ENCODE data around the gene PGLYRP4. TPM values are rescaled to one million over a fixed set of nuclear protein-coding genes. Genes with fewer than 3 reads are reported as not detected.

Gene PGLYRP4
- total and polyA plus RNA-seq, 2 donors from 2014 or later = not detected

GRCh38 chr1:153395136-153395685 lies 46.6 kb upstream of the PGLYRP4 start:
- H3K27ac ChIP-seq (ENCODE audit: low read depth in 2 of 2, low read length in 2 of 2) = no peak overlapping the region
- H3K36me3 ChIP-seq (ENCODE audit: control insufficient read depth in 2 of 3, insufficient read depth in 3 of 3, low read length in 3 of 3) = no peaks in the 10 kb centered on the region
- no peaks in the 10 kb centered on the region for H3K27me3 ChIP-seq (ENCODE audit: control insufficient read depth, insufficient read depth, low read length)
- no peak for TF ChIP-seq CTCF (IDR thresholded peaks at IDR 0.05; ENCODE audit: borderline replicate concordance, extremely low read depth, insufficient read depth)
- intact Hi-C loops (cut with DNase I) = no loop called here
- H3K4me1 ChIP-seq (ENCODE audit: control insufficient read depth in 2 of 3, insufficient read depth in 2 of 3, low read depth in 1 of 3, low read length in 3 of 3) = no peaks in the 10 kb centered on the region
- DNase-seq (no peak), FAIRE-seq (no peak)
- no peak overlapping the region for H3K9ac ChIP-seq (ENCODE audit: low read length in 3 of 3)
- H3K9me3 ChIP-seq (ENCODE audit: control insufficient read depth in 2 of 3, insufficient read depth in 1 of 3, low read length in 3 of 3) = no peaks in the 10 kb centered on the region
- no peak overlapping the region for H3K4me3 ChIP-seq (ENCODE audit: low read length in 3 of 3)

GRCh38 chr1:153394391-153394790 lies 45.8 kb upstream of the PGLYRP4 start:
- DNase-seq (no peak), FAIRE-seq (no peak)
- Histone ChIP-seq H3K36me3 (ENCODE audit: control insufficient read depth in 2 of 3, insufficient read depth in 3 of 3, low read length in 3 of 3) (no peaks in the 10 kb centered on the region), H3K4me1 (ENCODE audit: control insufficient read depth in 2 of 3, insufficient read depth in 2 of 3, low read depth in 1 of 3, low read length in 3 of 3) (no peaks in the 10 kb centered on the region), H3K9ac (ENCODE audit: low read length in 3 of 3) (no peak overlapping the region), H3K27ac (ENCODE audit: low read depth in 2 of 2, low read length in 2 of 2) (no peak overlapping the region), H3K9me3 (ENCODE audit: control insufficient read depth in 2 of 3, insufficient read depth in 1 of 3, low read length in 3 of 3) (no peaks in the 10 kb centered on the region), H3K27me3 (ENCODE audit: control insufficient read depth, insufficient read depth, low read length) (no peaks in the 10 kb centered on the region), H3K4me3 (ENCODE audit: low read length in 3 of 3) (no peak overlapping the region)
- no peak for TF ChIP-seq CTCF (IDR thresholded peaks at IDR 0.05; ENCODE audit: borderline replicate concordance, extremely low read depth, insufficient read depth)
- intact Hi-C loops (cut with DNase I) = no loop called here

- H3K9ac ChIP-seq (ENCODE audit: low read length in 3 of 3) = no peak overlapping the region
- FAIRE-seq (no peak), DNase-seq (no peak)
- TF ChIP-seq CTCF (IDR thresholded peaks at IDR 0.05; ENCODE audit: borderline replicate concordance, extremely low read depth, insufficient read depth) = no peak
- no peak overlapping the region for H3K4me3 ChIP-seq (ENCODE audit: low read length in 3 of 3)
- H3K9me3 ChIP-seq (ENCODE audit: control insufficient read depth in 2 of 3, insufficient read depth in 1 of 3, low read length in 3 of 3) = no peaks in the 10 kb centered on the region
- intact Hi-C loops (cut with DNase I) = no loop called here
- no peaks in the 10 kb centered on the region for H3K4me1 ChIP-seq (ENCODE audit: control insufficient read depth in 2 of 3, insufficient read depth in 2 of 3, low read depth in 1 of 3, low read length in 3 of 3)
- no peaks in the 10 kb centered on the region for H3K36me3 ChIP-seq (ENCODE audit: control insufficient read depth in 2 of 3, insufficient read depth in 3 of 3, low read length in 3 of 3)
- H3K27ac ChIP-seq (ENCODE audit: low read depth in 2 of 2, low read length in 2 of 2) = no peak overlapping the region
- H3K27me3 ChIP-seq (ENCODE audit: control insufficient read depth, insufficient read depth, low read length) = no peaks in the 10 kb centered on the region
Measured at GRCh38 chr1:153393926-153394325, 45.3 kb upstream of the PGLYRP4 start.

GRCh38 chr1:153392822-153393221 lies 44.2 kb upstream of the PGLYRP4 start:
- Histone ChIP-seq H3K4me3 (ENCODE audit: low read length in 3 of 3) (no peak overlapping the region), H3K27ac (ENCODE audit: low read depth in 2 of 2, low read length in 2 of 2) (no peak overlapping the region), H3K36me3 (ENCODE audit: control insufficient read depth in 2 of 3, insufficient read depth in 3 of 3, low read length in 3 of 3) (no peaks in the 10 kb centered on the region), H3K9ac (ENCODE audit: low read length in 3 of 3) (no peak overlapping the region), H3K27me3 (ENCODE audit: control insufficient read depth, insufficient read depth, low read length) (no peaks in the 10 kb centered on the region), H3K4me1 (ENCODE audit: control insufficient read depth in 2 of 3, insufficient read depth in 2 of 3, low read depth in 1 of 3, low read length in 3 of 3) (no peaks in the 10 kb centered on the region), H3K9me3 (ENCODE audit: control insufficient read depth in 2 of 3, insufficient read depth in 1 of 3, low read length in 3 of 3) (no peaks in the 10 kb centered on the region)
- intact Hi-C loops (cut with DNase I) = no loop called here
- DNase-seq (no peak), FAIRE-seq (no peak)
- TF ChIP-seq CTCF (IDR thresholded peaks at IDR 0.05; ENCODE audit: borderline replicate concordance, extremely low read depth, insufficient read depth) = no peak

Data from kidney (tissue), 14 donors.